ENCODE measurements around the gene BASP1. TPM values are rescaled to one million over a fixed set of nuclear protein-coding genes. Genes with fewer than 3 reads are reported as not detected.

BASP1 gene
- total RNA-seq, 6 donors from 2014 or later: 19.8 to 78.7 (median 32.9) TPM

DNA sequence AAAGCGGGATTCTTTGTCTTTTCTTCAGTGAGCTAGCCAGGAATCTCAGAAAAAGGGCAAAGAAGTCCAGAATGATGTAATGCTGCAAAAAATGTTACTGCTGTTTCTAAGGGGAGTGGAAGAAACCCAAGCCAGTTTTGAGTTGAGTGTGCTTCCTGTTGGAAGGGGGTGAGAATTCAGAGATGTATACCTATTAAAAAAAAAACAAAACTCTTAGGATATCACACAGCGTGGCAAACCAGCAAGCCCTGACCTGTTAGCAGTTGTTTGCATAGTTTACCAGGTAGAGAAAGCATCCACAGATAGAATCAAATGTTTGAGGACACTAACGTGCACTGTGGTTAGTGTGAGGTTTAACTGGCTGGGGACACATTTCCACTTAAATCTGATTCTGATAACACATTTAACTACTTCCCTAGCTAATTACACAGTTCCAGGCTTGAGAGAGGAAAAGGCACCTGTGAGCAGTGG, 11.4 kb downstream of the BASP1 start:
- ATAC-seq (ENCODE audit: low FRiP score in 2 of 2): peak in 1 of 2 donors; percentile 51
- H3K27me3 ChIP-seq: no peaks in the 10 kb centered on the region
- H3K4me1 ChIP-seq: peaks cover 0 to 3% (median 0%) of the 10 kb centered on the region in 4 donors
- no peaks in the 10 kb centered on the region for H3K36me3 ChIP-seq
- TF ChIP-seq, protein P1, sequence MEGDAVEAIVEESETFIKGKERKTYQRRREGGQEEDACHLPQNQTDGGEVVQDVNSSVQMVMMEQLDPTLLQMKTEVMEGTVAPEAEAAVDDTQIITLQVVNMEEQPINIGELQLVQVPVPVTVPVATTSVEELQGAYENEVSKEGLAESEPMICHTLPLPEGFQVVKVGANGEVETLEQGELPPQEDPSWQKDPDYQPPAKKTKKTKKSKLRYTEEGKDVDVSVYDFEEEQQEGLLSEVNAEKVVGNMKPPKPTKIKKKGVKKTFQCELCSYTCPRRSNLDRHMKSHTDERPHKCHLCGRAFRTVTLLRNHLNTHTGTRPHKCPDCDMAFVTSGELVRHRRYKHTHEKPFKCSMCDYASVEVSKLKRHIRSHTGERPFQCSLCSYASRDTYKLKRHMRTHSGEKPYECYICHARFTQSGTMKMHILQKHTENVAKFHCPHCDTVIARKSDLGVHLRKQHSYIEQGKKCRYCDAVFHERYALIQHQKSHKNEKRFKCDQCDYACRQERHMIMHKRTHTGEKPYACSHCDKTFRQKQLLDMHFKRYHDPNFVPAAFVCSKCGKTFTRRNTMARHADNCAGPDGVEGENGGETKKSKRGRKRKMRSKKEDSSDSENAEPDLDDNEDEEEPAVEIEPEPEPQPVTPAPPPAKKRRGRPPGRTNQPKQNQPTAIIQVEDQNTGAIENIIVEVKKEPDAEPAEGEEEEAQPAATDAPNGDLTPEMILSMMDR (IDR thresholded peaks at IDR 0.05): no peak
- TF ChIP-seq EP300 (IDR thresholded peaks at IDR 0.05): no peak
- no peak for TF ChIP-seq POLR2A (IDR thresholded peaks at IDR 0.05)
- TF ChIP-seq POLR2AphosphoS5 (IDR thresholded peaks at IDR 0.05): no peak
- 19 to 46% methylated on average over 3 of the region's 3 CpGs for WGBS, 2 donors
- H3K9me3 ChIP-seq: no peaks in the 10 kb centered on the region
- no peak for DNase-seq
- H3K4me3 ChIP-seq: no peak overlapping the region
- peak overlapping the region in 1 of 4 donors; percentile 8 for H3K27ac ChIP-seq

DNA sequence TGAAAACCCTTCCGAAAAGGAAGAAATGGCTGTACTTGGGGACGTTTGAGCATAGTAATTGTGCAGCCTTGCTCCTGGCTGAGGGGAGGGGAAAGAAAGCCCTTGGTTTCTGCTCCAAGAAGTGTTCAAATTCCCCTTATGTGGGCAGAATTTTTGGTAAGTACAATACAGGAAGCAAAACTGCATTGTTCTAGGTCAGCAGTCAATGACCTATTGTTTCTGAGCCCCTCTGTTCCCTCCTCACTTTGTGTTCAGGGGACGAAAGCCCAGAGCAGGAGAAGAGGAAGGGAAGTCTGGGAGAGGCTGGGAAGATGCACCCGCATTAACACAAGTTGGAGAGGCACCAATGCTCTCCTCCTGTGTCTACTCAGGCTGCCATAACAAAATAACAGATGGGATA, 11.9 kb downstream of the BASP1 start:
- Histone ChIP-seq H3K4me1 (peaks cover 0 to 3% (median 0%) of the 10 kb centered on the region in 4 donors), H3K9me3 (no peaks in the 10 kb centered on the region), H3K27me3 (no peaks in the 10 kb centered on the region), H3K27ac (peak overlapping the region in 1 of 4 donors; percentile 8), H3K36me3 (no peaks in the 10 kb centered on the region), H3K4me3 (no peak overlapping the region)
- TF ChIP-seq, protein P1 (IDR thresholded peaks at IDR 0.05): no peak
- TF ChIP-seq EP300 (IDR thresholded peaks at IDR 0.05) (no peak), POLR2A (IDR thresholded peaks at IDR 0.05) (no peak), POLR2AphosphoS5 (IDR thresholded peaks at IDR 0.05) (no peak)
- peak in 1 of 2 donors; percentile 26 for ATAC-seq (ENCODE audit: low FRiP score in 2 of 2)
- whole genome bisulfite sequencing, 2 donors: 49 to 54% methylated on average over 4 of the region's 4 CpGs
- DNase-seq: no peak

DNA sequence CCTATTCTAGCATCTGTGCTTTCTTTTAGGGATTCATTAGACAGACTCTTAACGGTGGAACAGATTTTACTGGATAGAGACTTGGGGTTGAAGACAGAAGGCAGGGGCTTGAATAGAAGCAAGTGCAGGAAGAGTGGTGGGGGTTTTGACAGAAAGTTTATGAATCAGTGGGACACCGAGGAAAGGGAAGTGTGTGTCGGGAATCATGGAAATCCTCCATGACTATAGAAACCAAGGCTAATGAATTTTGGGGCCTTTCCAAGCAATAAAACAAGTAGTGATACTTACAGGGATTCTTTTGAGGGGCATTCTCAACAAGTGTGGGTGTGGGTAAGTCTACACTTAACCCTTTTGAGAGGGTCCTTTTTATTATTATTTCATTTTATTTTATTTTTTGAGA, 12.8 kb downstream of the BASP1 start:
- Histone ChIP-seq H3K27ac (no peak overlapping the region), H3K9me3 (no peaks in the 10 kb centered on the region), H3K4me1 (peaks cover 0 to 3% (median 0%) of the 10 kb centered on the region in 4 donors), H3K36me3 (no peaks in the 10 kb centered on the region), H3K4me3 (no peak overlapping the region), H3K27me3 (no peaks in the 10 kb centered on the region)
- DNase-seq: no peak
- ATAC-seq (ENCODE audit: low FRiP score in 2 of 2): no peak
- 91 to 94% methylated on average over 3 of the region's 3 CpGs for WGBS, 2 donors
- TF ChIP-seq POLR2A (IDR thresholded peaks at IDR 0.05) (no peak), POLR2AphosphoS5 (IDR thresholded peaks at IDR 0.05) (no peak), EP300 (IDR thresholded peaks at IDR 0.05) (no peak)
- TF ChIP-seq, protein P1 (IDR thresholded peaks at IDR 0.05): no peak

DNA sequence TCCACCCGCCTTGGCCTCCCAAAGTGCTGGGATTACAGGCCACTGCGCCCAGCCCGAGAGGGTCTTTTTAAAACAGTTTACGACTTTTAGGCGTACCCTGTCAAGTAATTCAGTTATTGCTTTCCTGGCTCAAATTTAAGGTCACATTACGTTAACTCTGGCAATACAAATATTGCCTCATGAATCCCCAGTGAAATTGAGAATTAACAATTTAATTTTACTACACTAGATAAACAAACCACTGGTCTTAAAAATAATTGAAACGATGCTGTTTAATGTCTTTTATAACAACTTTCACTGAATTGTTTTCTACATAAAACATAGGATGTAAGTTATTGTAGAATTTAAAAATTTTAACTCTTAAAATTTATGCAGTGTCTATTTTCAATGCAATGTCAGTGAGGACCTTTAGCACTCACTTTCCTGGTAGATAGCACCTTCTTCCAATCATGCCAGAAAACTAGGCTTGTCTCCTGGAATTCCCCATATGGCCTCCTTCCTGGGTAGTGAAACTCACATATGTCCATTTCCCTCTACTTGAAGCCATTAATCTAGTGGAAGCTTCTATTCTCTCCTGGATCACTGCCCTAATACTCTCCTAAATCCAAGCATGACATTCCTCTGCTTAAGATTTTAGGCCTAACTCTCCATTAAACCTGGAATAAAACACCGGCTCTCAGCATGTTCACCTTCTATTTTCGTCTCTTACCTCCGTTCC, 13.5 kb downstream of the BASP1 start:
- H3K27me3 ChIP-seq: no peaks in the 10 kb centered on the region
- no peak for DNase-seq
- H3K36me3 ChIP-seq: no peaks in the 10 kb centered on the region

More for the DNA sequence above, 13.5 kb downstream of the BASP1 start:
- H3K4me3 ChIP-seq: no peak overlapping the region
- no peak for ATAC-seq (ENCODE audit: low FRiP score in 2 of 2)
- no peak for TF ChIP-seq EP300 (IDR thresholded peaks at IDR 0.05)
- TF ChIP-seq, protein P1 (IDR thresholded peaks at IDR 0.05): no peak
- TF ChIP-seq POLR2A (IDR thresholded peaks at IDR 0.05): no peak
- TF ChIP-seq POLR2AphosphoS5 (IDR thresholded peaks at IDR 0.05): no peak
- H3K4me1 ChIP-seq: peaks cover 0 to 3% (median 0%) of the 10 kb centered on the region in 4 donors
- 89 to 93% methylated on average over 10 of the region's 10 CpGs for WGBS, 2 donors
- H3K27ac ChIP-seq: no peak overlapping the region
- no peaks in the 10 kb centered on the region for H3K9me3 ChIP-seq
